Mammary epithelial cell (primary cell): ENCODE results near the gene AKAP12.

ENCODE experiments used
- EZH2 ChIP-seq: IDR thresholded peaks from 2 replicates; pipeline ENCODE4 v1.6.1; 2012; ENCODE audit warnings: low read length, inconsistent platforms, borderline replicate concordance
- TF ChIP-seq, protein P1 (sequence below), 2 donors: IDR thresholded peaks in 1 of 2; conservative IDR thresholded peaks in 1 of 2; 2 replicates each; pipeline ENCODE4 v1.5.1; 2011 to 2012; ENCODE audit warnings: inconsistent platforms in 2 of 2, low read length in 2 of 2, mild to moderate bottlenecking in 2 of 2, control low read depth in 1 of 2, low read depth in 1 of 2; ENCODE audit not compliant: insufficient read depth in 1 of 2; ENCODE audit errors: extremely low read depth in 1 of 2

DNA sequence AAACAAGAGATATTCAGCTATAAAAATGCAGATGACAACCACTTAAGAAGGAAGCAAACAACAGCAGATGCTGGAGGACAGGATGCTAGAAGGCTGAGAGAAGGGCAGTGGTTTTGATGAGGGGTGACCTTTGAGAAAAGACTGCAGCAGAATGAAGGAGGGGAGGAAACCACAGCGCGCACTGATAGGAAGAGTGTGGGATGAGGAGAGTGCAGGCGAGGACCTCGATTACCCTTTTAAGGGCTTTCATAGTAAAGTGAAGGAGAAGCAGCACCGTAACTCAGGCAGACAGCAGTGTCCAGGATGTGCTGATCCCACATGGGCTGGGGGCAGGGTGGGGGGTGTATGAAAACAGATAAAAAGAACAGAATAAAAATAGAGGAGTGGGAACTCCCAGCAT lies 132.4 kb downstream of the AKAP12 start:
- TF ChIP-seq, protein P1, sequence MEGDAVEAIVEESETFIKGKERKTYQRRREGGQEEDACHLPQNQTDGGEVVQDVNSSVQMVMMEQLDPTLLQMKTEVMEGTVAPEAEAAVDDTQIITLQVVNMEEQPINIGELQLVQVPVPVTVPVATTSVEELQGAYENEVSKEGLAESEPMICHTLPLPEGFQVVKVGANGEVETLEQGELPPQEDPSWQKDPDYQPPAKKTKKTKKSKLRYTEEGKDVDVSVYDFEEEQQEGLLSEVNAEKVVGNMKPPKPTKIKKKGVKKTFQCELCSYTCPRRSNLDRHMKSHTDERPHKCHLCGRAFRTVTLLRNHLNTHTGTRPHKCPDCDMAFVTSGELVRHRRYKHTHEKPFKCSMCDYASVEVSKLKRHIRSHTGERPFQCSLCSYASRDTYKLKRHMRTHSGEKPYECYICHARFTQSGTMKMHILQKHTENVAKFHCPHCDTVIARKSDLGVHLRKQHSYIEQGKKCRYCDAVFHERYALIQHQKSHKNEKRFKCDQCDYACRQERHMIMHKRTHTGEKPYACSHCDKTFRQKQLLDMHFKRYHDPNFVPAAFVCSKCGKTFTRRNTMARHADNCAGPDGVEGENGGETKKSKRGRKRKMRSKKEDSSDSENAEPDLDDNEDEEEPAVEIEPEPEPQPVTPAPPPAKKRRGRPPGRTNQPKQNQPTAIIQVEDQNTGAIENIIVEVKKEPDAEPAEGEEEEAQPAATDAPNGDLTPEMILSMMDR (conservative IDR thresholded peaks at IDR 0.05 in 1 of 2, IDR thresholded peaks at IDR 0.05 in 1 of 2; ENCODE audit: extremely low read depth in 1 of 2, insufficient read depth in 1 of 2, low read depth in 1 of 2, low read length in 2 of 2), result no peak
- no peak for TF ChIP-seq EZH2
